ENCODE data around the gene CYP39A1.

Gene CYP39A1

DNA sequence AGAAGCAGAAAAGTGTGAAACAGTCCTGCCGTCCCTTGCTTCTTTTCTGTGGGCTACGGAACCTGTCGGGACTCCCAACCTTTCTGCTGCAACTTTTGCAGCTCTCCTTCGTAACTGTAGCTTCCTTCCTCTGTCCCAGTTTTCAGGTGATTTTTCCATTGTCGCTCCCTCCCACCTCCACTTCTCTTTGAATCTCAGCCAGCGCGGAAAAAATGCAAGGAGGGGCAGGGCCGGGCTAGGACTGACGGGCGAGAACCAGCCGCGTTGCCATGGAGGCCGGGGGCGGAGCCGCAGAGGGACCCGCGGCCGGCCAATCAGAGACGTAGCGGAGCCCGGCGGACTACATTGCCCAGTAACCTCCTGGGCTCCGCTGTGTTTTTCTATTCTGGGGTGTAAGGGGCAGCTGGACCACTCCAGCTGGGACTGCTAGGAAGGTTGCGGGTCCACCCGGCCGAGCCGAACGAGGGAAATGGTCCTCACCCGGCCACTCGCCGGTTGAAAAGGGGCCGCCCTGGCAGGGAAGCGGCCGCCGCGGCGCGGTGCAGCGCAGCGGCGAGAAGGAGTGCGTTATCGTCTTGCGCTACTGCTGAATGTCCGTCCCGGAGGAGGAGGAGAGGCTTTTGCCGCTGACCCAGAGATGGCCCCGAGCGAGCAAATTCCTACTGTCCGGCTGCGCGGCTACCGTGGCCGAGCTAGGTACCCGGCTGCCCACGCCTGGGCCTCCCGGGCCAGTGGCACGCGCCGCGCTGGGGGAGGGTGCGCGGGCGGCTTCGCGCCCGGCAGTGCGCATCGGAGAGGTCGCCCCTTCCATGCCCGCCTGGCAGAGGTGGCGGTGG lies at the start of gene CYP39A1, which contains the start of gene SLC25A27:
Gene CYP39A1 (minus strand): TSS at position 216 of the 836 bp plus-strand sequence. CDS start 236 bp downstream, outside the sequence.
Gene SLC25A27 (plus strand): TSS at position 373 of the 836 bp plus-strand sequence. CDS start 218 bp downstream, at position 591.
- DNase-seq (ENCODE audit: low read depth, low spot score) = peak; percentile 96

DNA sequence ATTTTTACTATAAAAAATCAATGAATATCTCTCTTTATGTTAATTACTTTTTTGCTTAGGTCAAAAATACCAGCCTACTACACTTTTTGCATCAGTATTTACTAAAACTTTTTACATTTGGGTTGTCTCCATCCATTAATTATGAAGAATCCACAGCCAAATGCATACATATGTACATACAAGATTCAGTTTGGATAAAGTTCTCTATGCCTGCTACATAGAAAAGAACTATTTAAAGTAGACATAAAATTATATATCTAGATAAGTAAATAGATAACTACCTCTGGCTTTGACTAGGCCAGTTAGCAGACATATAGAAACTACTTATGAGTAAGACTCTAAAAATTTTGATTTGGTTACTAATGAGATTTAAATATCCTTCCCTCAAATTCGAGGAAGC lies 47.4 kb upstream of the CYP39A1 start:
- no peak for DNase-seq (ENCODE audit: low read depth, low spot score)

GRCh38 chr6:46690911-46691451 lies 38.4 kb upstream of the CYP39A1 start:
- no peak for DNase-seq (ENCODE audit: low read depth, low spot score)

DNA sequence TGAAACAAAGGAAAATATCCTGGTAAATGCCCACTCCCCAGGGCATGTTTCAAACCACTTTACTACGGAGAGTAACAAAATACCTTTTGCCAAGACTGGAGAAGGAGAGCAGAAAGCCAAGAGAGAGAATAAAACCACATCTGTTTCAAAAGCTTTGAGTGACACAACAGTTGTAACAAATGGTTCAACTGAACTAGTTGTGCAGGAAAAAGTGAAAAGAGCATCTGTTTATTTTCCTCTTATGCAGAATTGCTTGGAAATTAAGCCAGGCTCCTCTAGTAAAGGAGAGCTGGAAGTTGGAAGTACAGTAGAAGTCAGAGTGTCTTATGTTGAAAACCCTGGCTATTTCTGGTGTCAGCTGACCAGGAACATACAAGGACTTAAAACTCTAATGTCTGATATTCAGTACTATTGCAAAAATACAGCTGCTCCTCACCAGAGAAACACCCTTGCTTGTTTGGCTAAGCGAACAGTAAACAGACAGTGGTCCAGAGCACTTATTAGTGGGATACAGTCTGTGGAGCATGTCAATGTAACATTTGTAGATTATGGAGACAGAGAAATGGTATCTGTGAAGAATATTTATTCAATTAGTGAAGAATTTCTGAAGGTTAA lies 37.6 kb upstream of the CYP39A1 start:
- DNase-seq (ENCODE audit: low read depth, low spot score) = no peak

DNA sequence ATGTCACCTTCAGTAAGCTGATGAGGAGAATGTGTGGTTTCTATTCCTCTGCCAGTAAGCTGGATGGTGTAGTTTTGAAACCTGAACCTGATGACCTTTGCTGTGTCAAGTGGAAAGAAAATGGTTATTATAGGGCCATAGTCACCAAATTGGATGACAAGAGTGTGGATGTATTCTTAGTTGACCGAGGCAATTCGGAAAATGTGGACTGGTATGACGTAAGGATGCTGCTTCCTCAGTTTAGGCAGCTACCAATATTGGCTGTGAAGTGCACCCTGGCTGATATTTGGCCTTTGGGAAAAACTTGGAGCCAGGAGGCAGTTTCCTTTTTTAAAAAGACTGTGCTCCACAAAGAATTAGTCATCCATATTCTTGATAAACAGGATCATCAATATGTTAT lies 37.0 kb upstream of the CYP39A1 start:
- no peak for DNase-seq (ENCODE audit: low read depth, low spot score)

GRCh38 chr6:46688966-46689335 lies 36.3 kb upstream of the CYP39A1 start:
- no peak for DNase-seq (ENCODE audit: low read depth, low spot score)

DNA sequence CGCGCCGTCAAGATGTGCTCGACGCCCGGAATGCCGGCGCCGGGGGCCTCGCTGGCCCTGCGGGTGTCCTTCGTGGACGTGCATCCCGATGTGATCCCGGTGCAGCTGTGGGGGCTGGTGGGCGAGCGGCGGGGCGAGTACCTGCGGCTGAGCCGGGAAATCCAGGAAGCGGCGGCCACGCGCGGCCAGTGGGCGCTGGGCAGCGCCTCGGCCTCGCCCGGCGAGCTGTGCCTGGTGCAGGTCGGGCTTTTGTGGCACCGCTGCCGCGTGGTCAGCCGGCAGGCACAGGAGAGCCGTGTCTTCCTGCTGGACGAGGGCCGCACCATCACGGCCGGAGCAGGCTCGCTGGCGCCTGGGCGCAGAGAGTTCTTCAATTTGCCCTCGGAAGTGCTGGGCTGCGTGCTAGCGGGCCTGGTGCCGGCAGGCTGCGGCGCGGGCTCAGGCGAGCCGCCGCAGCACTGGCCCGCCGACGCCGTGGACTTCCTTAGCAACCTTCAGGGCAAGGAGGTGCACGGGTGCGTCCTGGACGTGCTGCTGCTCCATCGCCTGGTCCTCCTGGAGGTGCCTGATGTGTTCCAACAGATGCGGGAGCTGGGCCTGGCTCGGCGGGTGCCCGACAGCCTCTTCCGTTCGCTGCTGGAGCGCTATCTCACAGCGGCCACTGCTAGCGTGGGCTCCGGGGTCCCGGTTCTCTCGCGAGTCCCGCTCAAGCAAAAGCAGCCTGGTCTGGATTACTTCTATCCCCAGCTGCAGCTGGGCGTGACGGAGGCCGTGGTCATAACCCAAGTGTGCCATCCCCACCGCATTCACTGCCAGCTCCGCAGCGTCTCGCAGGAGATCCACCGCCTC lies 35.7 kb upstream of the CYP39A1 start:
- no peak for DNase-seq (ENCODE audit: low read depth, low spot score)

DNA sequence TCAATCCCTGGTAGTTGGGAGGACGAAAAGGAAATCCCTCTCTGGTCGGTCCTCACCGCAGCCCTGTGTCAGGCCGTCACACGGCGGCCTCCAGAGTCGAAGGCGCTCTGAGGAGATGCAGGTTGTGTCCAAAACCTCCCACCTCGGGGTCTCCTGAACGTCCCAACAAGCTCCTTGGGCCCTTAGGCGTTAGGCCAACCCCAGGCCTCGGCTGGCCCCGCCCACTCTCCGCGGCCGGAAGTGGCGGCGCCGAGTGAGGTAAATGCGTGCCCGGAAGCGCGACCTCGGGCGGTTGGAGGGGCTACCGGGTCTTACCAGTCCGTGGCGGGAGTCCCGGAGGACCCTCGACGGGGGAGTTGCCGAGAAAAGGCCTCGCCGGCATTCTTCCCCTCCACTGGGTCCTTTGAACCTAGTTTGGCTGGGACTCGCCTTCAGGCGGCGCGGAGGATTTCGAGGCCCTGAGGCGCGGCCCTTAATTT lies 35.0 kb upstream of the CYP39A1 start, which contains the start of gene TDRD6:
Gene TDRD6 (plus strand): TSS at position 267 of the 479 bp plus-strand sequence. CDS start 244 bp downstream, outside the sequence.
- no peak for DNase-seq (ENCODE audit: low read depth, low spot score)

DNA sequence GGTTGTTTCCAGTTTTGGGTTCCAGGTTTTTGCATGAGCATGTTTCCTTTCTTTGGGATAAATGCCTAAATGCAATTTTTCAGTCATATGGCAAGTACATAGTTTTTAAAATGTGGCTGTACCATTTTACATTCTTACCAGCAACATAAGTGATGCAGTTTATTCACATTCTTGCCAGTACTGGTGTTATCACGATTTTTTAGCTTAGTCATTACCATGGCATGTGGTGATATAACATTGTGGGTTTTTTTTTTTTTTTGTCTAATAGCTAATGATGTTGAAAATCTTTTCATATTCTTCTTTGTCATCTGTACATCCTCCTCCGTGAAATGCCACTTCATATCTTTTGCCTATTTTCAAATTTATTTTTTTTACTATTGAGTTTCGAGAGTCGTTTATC lies 32.2 kb upstream of the CYP39A1 start:
- DNase-seq (ENCODE audit: low read depth, low spot score) = peak; percentile 56

- DNase-seq (ENCODE audit: low read depth, low spot score) = peak; percentile 5
Measured at GRCh38 chr6:46677314-46677654, 24.7 kb upstream of the CYP39A1 start.

- DNase-seq (ENCODE audit: low read depth, low spot score) = no peak
Measured at GRCh38 chr6:46676604-46677313, 24.1 kb upstream of the CYP39A1 start.

DNA sequence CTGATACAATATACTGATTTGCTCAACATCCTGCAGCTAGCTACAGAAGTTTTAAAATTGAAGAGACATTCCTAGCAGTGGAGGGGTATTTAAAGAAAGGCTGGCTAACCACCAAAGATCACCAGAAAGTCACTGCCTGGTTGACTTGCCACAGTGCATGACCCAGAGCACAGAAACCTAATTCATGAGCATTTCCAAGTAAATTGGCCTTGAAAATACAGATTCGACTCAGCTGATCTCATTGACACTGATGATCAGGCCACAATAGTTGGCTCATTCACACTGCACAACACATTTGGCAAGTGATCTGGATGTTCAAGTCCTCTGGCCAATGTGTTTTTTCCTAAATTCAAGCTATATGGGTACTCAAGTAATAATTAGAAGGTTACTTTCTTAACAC lies 21.8 kb upstream of the CYP39A1 start:
- DNase-seq (ENCODE audit: low read depth, low spot score) = no peak

- no peak for DNase-seq (ENCODE audit: low read depth, low spot score)
Measured at GRCh38 chr6:46667377-46667776, 14.8 kb upstream of the CYP39A1 start.

DNA sequence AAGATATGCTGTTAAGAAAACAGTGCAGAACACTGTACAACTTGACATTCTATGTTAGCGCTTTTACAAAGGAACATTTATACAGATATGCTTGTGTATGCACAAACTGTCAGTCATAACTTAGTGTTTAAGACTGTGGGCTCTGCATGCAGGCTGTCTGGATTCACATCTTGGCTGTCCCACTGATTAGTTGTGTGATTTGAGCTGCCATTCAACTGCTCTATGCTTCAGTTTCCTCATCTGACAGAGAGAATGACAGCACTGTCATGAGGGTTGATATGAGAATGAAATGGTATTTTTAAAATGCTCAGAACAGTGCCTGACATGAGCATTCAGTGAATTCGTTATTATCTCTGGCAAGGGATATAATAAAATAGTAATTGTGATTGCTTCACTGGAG lies 8.9 kb upstream of the CYP39A1 start:
- no peak for DNase-seq (ENCODE audit: low read depth, low spot score)

DNA sequence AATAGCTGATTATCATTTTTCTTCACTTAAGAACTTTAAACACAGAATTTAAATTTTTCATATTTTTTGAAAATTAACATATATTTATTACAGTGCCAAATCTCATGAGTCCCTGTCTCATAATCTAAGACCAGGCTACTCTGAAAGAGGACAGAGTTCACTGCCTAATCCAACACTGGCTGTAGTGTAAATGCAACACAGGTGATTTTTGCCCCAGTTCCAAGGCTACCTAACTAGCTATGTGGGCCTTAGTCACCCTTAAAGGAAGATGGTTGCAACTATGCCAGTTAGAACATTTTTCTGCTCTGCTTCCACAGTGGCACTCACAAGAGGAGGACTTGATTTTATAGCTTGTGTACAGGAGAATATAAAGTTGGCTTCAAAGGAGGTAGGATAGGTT lies 5.0 kb upstream of the CYP39A1 start:
- DNase-seq (ENCODE audit: low read depth, low spot score) = no peak

DNA sequence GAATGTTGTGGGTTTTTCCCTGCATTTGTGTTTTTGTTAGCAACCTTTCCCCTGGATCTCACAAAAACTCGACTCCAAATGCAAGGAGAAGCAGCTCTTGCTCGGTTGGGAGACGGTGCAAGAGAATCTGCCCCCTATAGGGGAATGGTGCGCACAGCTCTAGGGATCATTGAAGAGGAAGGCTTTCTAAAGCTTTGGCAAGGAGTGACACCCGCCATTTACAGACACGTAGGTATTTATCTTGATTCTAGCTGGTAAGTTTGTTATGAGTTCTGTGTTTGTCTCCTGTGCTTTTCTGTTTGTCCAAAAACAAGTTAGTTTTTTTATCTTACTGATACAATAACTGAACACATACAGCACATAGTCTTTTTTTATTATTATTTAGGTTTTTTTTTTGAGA lies 3.2 kb upstream of the CYP39A1 start:
- DNase-seq (ENCODE audit: low read depth, low spot score) = no peak

DNA sequence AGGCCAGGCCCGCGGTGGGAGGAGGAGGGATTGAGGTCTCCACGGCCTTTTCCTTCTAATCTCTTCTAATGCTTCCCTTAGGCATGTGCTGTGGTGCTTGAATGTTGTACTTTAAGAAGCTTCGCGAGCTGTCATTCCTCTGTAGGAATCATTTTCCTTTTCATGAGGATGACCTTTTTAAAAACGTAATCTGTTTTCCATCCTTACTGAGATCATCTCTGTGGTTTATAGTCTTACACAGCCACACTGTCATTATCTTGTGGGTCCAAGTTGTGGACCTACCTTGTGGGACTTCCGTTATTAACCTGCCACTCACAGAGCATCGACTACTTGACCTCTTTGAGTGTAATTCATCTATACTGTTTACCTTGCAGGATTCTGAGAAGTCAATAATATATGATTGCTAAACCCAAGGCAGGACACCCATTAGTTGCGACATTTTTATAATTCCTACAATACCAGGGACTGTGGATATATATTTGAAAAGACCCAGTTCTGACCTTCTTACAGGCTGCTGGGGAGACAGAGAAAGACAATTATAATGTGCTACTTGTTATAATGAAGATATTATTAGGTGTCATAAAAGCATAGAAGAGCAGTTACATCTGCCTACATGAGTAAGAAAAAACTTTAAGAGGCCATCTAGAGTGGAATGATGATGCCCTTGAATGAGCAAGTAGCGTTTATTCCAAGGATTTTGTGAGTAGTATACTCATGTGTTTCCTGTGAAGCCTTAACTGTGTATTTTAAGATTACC lies 999 bp upstream of the CYP39A1 start:
- DNase-seq (ENCODE audit: low read depth, low spot score) = no peak

GRCh38 chr6:46652232-46652602 lies 401 bp downstream of the CYP39A1 start:
- peak; percentile 4 for DNase-seq (ENCODE audit: low read depth, low spot score)

DNA sequence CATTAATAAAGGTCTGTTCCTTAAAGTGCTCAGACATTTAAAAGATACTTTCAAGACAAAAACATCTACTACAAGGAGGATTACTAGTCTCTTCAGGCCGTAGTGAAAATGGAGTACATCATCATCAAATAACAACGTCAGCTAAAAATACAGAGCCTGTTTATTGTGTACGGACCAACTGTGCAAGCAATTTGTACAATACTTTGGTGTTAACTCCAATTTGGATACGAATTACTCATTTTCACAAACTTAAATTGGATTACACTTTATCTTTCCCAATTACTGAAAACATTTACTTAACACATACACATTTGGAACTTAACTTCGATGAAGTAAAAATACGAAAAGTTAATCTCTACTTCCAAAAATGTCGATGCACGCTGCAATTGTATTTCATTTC lies 802 bp downstream of the CYP39A1 start:
- no peak for DNase-seq (ENCODE audit: low read depth, low spot score)

DNA sequence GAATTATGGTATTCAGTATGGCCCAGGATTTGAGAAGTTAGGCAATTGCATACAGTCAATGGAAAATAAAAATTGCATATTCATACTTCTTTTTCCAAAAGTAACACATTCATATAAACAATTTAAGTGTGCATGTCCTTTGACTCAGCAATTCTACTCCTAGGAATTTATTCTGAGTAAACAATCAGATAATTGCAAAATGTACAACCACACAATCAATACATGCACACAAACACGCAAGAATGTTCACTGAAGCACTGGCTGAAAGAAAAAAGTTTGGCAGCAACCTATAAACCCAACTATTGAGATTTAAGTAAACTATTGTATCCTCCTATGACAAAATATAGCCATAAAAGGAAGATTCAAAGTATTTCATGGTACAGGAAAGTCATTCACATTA lies 1.6 kb downstream of the CYP39A1 start:
- no peak for DNase-seq (ENCODE audit: low read depth, low spot score)
